Transverse colon (tissue), 4 donors: ENCODE data around the gene ST6GALNAC6.
"Not testable (repeated sequence)": the region's sequence is repeated elsewhere in the genome, so short reads cannot be mapped to it uniquely, and the experiment has no call there.

Source experiments
- EP300 ChIP-seq: sonication (generic); formaldehyde crosslinking; IDR thresholded peaks from one replicate; pipeline ENCODE4 v1.6.1; 2017; ENCODE audit warnings: antibody characterized with exemption, low read depth
- POLR2AphosphoS5 ChIP-seq, 3 donors: sonication (generic); formaldehyde crosslinking; IDR thresholded peaks; one replicate each; pipeline ENCODE4 v1.6.1; 2016; ENCODE audit warnings: antibody characterized with exemption in 3 of 3
- TF ChIP-seq, protein P1 (sequence below), 5 experiments: fragments of 200-600 bp in 3 of 5; fragments of 450-650 bp in 2 of 5; sonication (generic) in 3 of 5; IDR thresholded peaks; 1 replicate in 2 of 5; 2 replicates in 3 of 5; pipeline ENCODE4 v1.5.1; 2016 to 2017; ENCODE audit warnings: antibody characterized with exemption in 5 of 5, inconsistent platforms in 3 of 5, mild to moderate bottlenecking in 2 of 5, moderate library complexity in 1 of 5

DNA sequence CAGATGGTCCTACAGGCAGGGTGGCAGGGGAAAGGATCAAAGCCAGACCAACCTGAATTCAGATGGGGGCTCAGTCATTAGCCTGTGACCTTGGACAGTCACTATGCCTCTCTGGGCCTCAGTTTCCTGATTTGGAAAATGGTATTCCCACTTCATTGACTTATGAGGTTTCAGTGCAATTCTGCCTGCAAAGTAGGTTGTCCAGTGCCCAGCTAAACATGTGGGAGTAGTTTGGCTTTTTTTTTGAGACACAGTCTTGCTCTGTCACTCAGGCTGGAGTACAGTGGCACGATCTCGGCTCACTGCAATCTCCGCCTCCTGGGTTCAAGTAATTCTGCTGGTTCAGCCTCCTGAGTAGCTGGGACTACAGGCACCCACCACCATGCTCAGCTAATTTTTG, 62.8 kb downstream of the ST6GALNAC6 start:
- TF ChIP-seq, protein P1, sequence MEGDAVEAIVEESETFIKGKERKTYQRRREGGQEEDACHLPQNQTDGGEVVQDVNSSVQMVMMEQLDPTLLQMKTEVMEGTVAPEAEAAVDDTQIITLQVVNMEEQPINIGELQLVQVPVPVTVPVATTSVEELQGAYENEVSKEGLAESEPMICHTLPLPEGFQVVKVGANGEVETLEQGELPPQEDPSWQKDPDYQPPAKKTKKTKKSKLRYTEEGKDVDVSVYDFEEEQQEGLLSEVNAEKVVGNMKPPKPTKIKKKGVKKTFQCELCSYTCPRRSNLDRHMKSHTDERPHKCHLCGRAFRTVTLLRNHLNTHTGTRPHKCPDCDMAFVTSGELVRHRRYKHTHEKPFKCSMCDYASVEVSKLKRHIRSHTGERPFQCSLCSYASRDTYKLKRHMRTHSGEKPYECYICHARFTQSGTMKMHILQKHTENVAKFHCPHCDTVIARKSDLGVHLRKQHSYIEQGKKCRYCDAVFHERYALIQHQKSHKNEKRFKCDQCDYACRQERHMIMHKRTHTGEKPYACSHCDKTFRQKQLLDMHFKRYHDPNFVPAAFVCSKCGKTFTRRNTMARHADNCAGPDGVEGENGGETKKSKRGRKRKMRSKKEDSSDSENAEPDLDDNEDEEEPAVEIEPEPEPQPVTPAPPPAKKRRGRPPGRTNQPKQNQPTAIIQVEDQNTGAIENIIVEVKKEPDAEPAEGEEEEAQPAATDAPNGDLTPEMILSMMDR (IDR thresholded peaks at IDR 0.05) = not testable (repeated sequence)
- TF ChIP-seq EP300; POLR2AphosphoS5 (IDR thresholded peaks at IDR 0.05): not testable (repeated sequence)
